GM12878 (cell line): ENCODE results near the gene LMBRD1. TPM values are rescaled to one million over a fixed set of nuclear protein-coding genes. Genes with fewer than 3 reads are reported as not detected.

ENCODE experiments used
- ATAC-seq: fragments of 200-7000 bp; cut with Tn5 transposase; 3 replicates; pipeline ENCODE4 v1.9.1; 2020; ENCODE audit warnings: mild to moderate bottlenecking, moderate library complexity
- BruUV-seq: library from RNA; stranded (reverse); fragments of 400-500 nt; replicated peaks from 2 replicates; lab custom pipeline; 2021; lab: Mats Ljungman, UMichigan
- CTCF ChIA-PET: fragments of 300-600 bp; sonication (Branson Sonifier 250); formaldehyde crosslinking; extraction: SDS; loops from one replicate; lab custom pipeline; 2021; ENCODE audit warnings: inconsistent platforms; lab: Yijun Ruan, JAX
- POLR2A ChIA-PET: fragments of 350-600 bp; formaldehyde crosslinking; extraction: SDS; loops from one replicate; lab custom pipeline; 2021; ENCODE audit warnings: inconsistent platforms; lab: Charles Lee
- RAD21 ChIA-PET: fragments of 300-600 bp; sonication (Branson Sonifier 250); formaldehyde crosslinking; loops from one replicate; lab custom pipeline; 2023; ENCODE audit warnings: antibody characterized with exemption; ENCODE audit not compliant: unreplicated experiment; lab: Charles Lee
- SMC1A ChIA-PET: fragments of 300-600 bp; sonication (Branson Sonifier 250); formaldehyde crosslinking; loops from one replicate; lab custom pipeline; 2023; ENCODE audit not compliant: unreplicated experiment, uncharacterized antibody; lab: Charles Lee
- DNase-seq: peaks from one replicate; pipeline ENCODE4 v3.0.0-alpha.2; 2011; ENCODE audit warnings: low read depth, low spot score
- FAIRE-seq: peaks from 3 replicates; lab custom pipeline; 2011; peaks lifted over from hg19 to GRCh38; lab: Jason Lieb, UNC
- H2AFZ ChIP-seq: 2 replicates; pipeline ENCODE4 v1.6.0; 2011; ENCODE audit warnings: low read depth, low read length, control low read depth; ENCODE audit not compliant: control insufficient read depth
- H3K27ac ChIP-seq: 2 replicates; pipeline ENCODE4 v1.5.1; 2011; ENCODE audit warnings: control low read depth; ENCODE audit not compliant: control insufficient read depth, insufficient read depth
- H3K27me3 ChIP-seq, 2 experiments: replicated peaks in 1 of 2; 2 replicates each; pipeline versions ENCODE4 v1.6.0 to v1.6.1; 2011; ENCODE audit warnings: low read length in 1 of 2; ENCODE audit not compliant: control insufficient read depth in 2 of 2, insufficient read depth in 2 of 2
- H3K36me3 ChIP-seq, 2 experiments: 2 replicates each; pipeline ENCODE4 v1.5.1; 2011; ENCODE audit warnings: low read length in 1 of 2; ENCODE audit not compliant: control insufficient read depth in 2 of 2, insufficient read depth in 2 of 2
- H3K4me1 ChIP-seq: 2 replicates; pipeline ENCODE4 v1.6.1; 2011; ENCODE audit warnings: mild to moderate bottlenecking, low read length, moderate library complexity, mixed read lengths; ENCODE audit not compliant: control insufficient read depth, insufficient read depth
- H3K4me2 ChIP-seq: 2 replicates; pipeline ENCODE4 v1.6.0; 2011; ENCODE audit warnings: control low read depth; ENCODE audit not compliant: control insufficient read depth, insufficient read depth
- H3K4me3 ChIP-seq: fragments of 200-600 bp; sonication (generic); 2 replicates; pipeline ENCODE4 v1.5.1; 2016
- H3K79me2 ChIP-seq: 2 replicates; pipeline ENCODE4 v1.6.0; 2011; ENCODE audit warnings: low read length; ENCODE audit not compliant: control insufficient read depth, insufficient read depth
- H3K9ac ChIP-seq: 2 replicates; pipeline ENCODE4 v1.8.0; 2011; ENCODE audit warnings: low read length, control low read depth, mixed read lengths; ENCODE audit not compliant: control insufficient read depth, insufficient read depth
- H3K9me3 ChIP-seq: replicated peaks from 3 replicates; pipeline ENCODE4 v1.5.1; 2011; ENCODE audit warnings: mild to moderate bottlenecking, low read length; ENCODE audit not compliant: control insufficient read depth, insufficient read depth
- H4K20me1 ChIP-seq: 2 replicates; pipeline ENCODE4 v1.6.0; 2011; ENCODE audit not compliant: control insufficient read depth, insufficient read depth
- CHD4 ChIP-seq: fragments of 200-600 bp; sonication (generic); IDR thresholded peaks from 2 replicates; pipeline ENCODE4 v1.6.1; 2016; ENCODE audit warnings: mild to moderate bottlenecking
- DPF2 ChIP-seq: fragments of 450-650 bp; IDR thresholded peaks from 2 replicates; pipeline ENCODE4 v1.6.1; 2017; ENCODE audit warnings: mild to moderate bottlenecking
- JUNB ChIP-seq: IDR thresholded peaks from 2 replicates; pipeline ENCODE4 v1.6.1; 2016; ENCODE audit warnings: antibody characterized with exemption, mild to moderate bottlenecking
- MEF2A ChIP-seq: IDR thresholded peaks from 2 replicates; pipeline ENCODE4 v1.6.1; 2011; ENCODE audit warnings: low read depth, mild to moderate bottlenecking, low read length, moderate library complexity; ENCODE audit not compliant: insufficient read depth
- MYB ChIP-seq: fragments of 150-350 bp; IDR thresholded peaks from 2 replicates; pipeline ENCODE4 v1.6.1; 2014; ENCODE audit warnings: mild to moderate bottlenecking, low read depth, low read length, borderline replicate concordance
- PML ChIP-seq: IDR thresholded peaks from 2 replicates; pipeline ENCODE4 v1.6.1; 2012; ENCODE audit warnings: low read length, inconsistent platforms
- RB1 ChIP-seq: fragments of 450-650 bp; formaldehyde crosslinking; IDR thresholded peaks from 2 replicates; pipeline ENCODE4 v1.6.1; 2017; ENCODE audit warnings: mild to moderate bottlenecking, borderline replicate concordance
- RFX5 ChIP-seq: IDR thresholded peaks from 2 replicates; pipeline ENCODE4 v1.6.1; 2011; ENCODE audit warnings: low read depth, low read length, improper control_type of control experiment
- YBX1 ChIP-seq: fragments of 450-650 bp; IDR thresholded peaks from 2 replicates; pipeline ENCODE4 v1.6.1; 2016; ENCODE audit warnings: antibody characterized with exemption
- ZBED1 ChIP-seq: IDR thresholded peaks from 2 replicates; pipeline ENCODE4 v1.6.1; 2016; ENCODE audit warnings: borderline replicate concordance
- ZNF274 ChIP-seq: IDR thresholded peaks from one replicate; pipeline ENCODE4 v1.8.0; 2011; ENCODE audit not compliant: insufficient read length, insufficient read depth
- WGBS: methylation state at CpG from one replicate; pipeline ENCODE4 v1.1.6; 2016; ENCODE audit warnings: low lambda C conversion rate; ENCODE audit not compliant: insufficient replicate concordance, insufficient coverage; ENCODE audit errors: missing lambda C conversion rate; 5-methylcytosine and 5-hydroxymethylcytosine counted together
- in situ Hi-C: fragments of 300-500 bp; cut with MboI; formaldehyde crosslinking; loops from 9 replicates; pipeline ENCODE4 v1.14.3; 2018; ENCODE audit warnings: mixed read lengths
- intact Hi-C: fragments of 100-400 bp; cut with micrococcal nuclease; formaldehyde crosslinking; loops from one replicate; pipeline ENCODE4 v1.14.2; 2022; ENCODE audit not compliant: unreplicated experiment
- polyA plus RNA-seq, 11 experiments: library from polyadenylated mRNA; depleted of rRNA in 4 of 11; unstranded in 6 of 11; stranded (reverse) in 5 of 11; fragments of >200 nt; fragmentation: Nextera tagmentation in 4 of 11; fragmentation: Illumina TruSeq in 1 of 11; extraction: Ambion mirVana in 4 of 11; extraction: Trizol in 1 of 11; gene quantifications; 1 replicate in 1 of 11; 2 replicates in 10 of 11; pipeline versions ENCODE4 v1.2.1 to v1.2.3, GENCODE V29; 2011 to 2016; ENCODE audit warnings: inconsistent platforms in 2 of 11, missing spikeins in 2 of 11, low read depth in 1 of 11
- total RNA-seq, 4 experiments: library from RNA; depleted of rRNA in 3 of 4; stranded (reverse); fragments of >200 nt in 3 of 4; fragmentation: Illumina TruSeq in 1 of 4; extraction: Trizol in 1 of 4; gene quantifications; 2 replicates each; pipeline versions ENCODE4 v1.2.1 to v1.2.3, GENCODE V29; 2013 to 2021
- TF ChIP-seq, protein P1 (sequence below): fragments of 450-650 bp; formaldehyde crosslinking; IDR thresholded peaks from 2 replicates; pipeline ENCODE4 v1.4.0; 2020; ENCODE audit warnings: mild to moderate bottlenecking, moderate library complexity
- TF ChIP-seq, protein P2 (sequence below): fragments of 450-650 bp; conservative IDR thresholded peaks from 2 replicates; pipeline ENCODE4 v1.6.1; 2017; ENCODE audit warnings: mild to moderate bottlenecking, moderate library complexity
- TF ChIP-seq, protein P3 (sequence below): IDR thresholded peaks from 2 replicates; pipeline ENCODE4 v1.6.1; 2011; ENCODE audit warnings: low read depth, low read length, improper control_type of control experiment, borderline replicate concordance

Gene LMBRD1
- total and polyA plus RNA-seq, 10 of the 15 experiments (the other 5 are each of a cell fraction or from before 2014, with no cell fraction given) = 20.0 to 82.1 (median 27.2) TPM

DNA sequence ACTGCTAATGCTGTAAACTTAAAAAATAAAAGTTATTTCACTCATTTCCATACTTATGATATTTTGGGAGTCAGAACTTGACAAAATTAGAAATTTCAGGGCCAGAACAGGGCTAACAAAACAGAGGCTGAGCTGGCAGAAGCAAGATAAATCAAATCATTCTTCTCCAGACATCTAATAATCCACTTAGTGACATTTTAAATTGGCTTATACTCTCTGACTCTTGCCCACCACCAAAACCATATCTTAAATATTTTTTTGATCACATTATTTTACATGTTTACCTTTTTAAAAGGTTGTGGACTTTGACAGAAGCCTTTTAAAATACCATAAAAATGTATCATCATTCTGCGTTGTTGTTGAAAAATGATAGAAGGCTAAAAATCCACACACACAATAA lies 116.5 kb downstream of the LMBRD1 start (continued):
- TF ChIP-seq, protein P1, sequence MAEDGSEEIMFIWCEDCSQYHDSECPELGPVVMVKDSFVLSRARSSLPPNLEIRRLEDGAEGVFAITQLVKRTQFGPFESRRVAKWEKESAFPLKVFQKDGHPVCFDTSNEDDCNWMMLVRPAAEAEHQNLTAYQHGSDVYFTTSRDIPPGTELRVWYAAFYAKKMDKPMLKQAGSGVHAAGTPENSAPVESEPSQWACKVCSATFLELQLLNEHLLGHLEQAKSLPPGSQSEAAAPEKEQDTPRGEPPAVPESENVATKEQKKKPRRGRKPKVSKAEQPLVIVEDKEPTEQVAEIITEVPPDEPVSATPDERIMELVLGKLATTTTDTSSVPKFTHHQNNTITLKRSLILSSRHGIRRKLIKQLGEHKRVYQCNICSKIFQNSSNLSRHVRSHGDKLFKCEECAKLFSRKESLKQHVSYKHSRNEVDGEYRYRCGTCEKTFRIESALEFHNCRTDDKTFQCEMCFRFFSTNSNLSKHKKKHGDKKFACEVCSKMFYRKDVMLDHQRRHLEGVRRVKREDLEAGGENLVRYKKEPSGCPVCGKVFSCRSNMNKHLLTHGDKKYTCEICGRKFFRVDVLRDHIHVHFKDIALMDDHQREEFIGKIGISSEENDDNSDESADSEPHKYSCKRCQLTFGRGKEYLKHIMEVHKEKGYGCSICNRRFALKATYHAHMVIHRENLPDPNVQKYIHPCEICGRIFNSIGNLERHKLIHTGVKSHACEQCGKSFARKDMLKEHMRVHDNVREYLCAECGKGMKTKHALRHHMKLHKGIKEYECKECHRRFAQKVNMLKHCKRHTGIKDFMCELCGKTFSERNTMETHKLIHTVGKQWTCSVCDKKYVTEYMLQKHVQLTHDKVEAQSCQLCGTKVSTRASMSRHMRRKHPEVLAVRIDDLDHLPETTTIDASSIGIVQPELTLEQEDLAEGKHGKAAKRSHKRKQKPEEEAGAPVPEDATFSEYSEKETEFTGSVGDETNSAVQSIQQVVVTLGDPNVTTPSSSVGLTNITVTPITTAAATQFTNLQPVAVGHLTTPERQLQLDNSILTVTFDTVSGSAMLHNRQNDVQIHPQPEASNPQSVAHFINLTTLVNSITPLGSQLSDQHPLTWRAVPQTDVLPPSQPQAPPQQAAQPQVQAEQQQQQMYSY = no peak
- TF ChIP-seq ZNF274 (no peak), PML (no peak), MYB (no peak), RB1 (no peak), YBX1 (no peak), ZBED1 (no peak)

DNA sequence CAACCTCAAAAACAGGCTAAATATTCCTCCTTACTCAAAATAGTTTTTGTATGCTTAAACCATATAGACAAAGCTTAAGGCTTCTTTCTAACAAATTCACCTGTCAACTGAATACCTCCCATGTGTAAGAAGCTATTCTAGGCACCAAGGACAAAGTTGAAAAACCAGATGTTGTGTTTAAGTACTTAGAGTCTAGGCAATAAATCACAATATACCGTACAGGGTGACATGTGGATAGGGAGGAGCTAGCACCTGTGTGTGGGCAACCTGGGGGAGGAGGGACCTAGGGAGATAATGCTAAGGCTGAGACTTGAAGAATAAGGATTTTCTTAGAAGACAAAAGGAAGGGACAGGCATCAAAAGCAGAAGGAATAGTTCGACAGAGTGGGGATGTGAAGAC lies 123.5 kb downstream of the LMBRD1 start:
- ATAC-seq (no peak), FAIRE-seq (no peak), DNase-seq (no peak)
- Histone ChIP-seq H3K36me3 (peaks cover 0 to 21% of the 10 kb centered on the region in 2 experiments; a peak in 2 of 4 replicates), H3K79me2 (no peaks in the 10 kb centered on the region), H4K20me1 (no peaks in the 10 kb centered on the region), H3K9ac (no peak overlapping the region), H3K9me3 (no peaks in the 10 kb centered on the region), H3K4me1 (no peaks in the 10 kb centered on the region), H3K4me2 (no peak overlapping the region), H3K27me3 (no peaks in the 10 kb centered on the region), H2AFZ (no peak overlapping the region), H3K4me3 (no peak overlapping the region), H3K27ac (no peak overlapping the region)
- ChIA-PET RAD21 (no interaction called here), CTCF (interaction anchor here (0.6 kb wide), 1 partner anchor 87 kb away, joined by 3 read pairs; no protein-coding TSS in a partner anchor), POLR2A (no interaction called here), SMC1A (interaction anchor here (1.0 to 1.1 kb wide), 2 partner anchors 13 kb away, joined by 3 read pairs; no protein-coding TSS in a partner anchor)
- in situ Hi-C loops = no loop called here
- intact Hi-C loops = no loop called here
- no TSS peak for BruUV-seq
- 100% methylated on average over 2 of the region's 2 CpGs for WGBS
- TF ChIP-seq DPF2 = no peak
- no peak for TF ChIP-seq MEF2A
- no peak for TF ChIP-seq CHD4
- TF ChIP-seq, protein P2, sequence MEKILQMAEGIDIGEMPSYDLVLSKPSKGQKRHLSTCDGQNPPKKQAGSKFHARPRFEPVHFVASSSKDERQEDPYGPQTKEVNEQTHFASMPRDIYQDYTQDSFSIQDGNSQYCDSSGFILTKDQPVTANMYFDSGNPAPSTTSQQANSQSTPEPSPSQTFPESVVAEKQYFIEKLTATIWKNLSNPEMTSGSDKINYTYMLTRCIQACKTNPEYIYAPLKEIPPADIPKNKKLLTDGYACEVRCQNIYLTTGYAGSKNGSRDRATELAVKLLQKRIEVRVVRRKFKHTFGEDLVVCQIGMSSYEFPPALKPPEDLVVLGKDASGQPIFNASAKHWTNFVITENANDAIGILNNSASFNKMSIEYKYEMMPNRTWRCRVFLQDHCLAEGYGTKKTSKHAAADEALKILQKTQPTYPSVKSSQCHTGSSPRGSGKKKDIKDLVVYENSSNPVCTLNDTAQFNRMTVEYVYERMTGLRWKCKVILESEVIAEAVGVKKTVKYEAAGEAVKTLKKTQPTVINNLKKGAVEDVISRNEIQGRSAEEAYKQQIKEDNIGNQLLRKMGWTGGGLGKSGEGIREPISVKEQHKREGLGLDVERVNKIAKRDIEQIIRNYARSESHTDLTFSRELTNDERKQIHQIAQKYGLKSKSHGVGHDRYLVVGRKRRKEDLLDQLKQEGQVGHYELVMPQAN = no peak
- TF ChIP-seq RFX5 = no peak
- TF ChIP-seq, protein P1 = no peak
- TF ChIP-seq JUNB = no peak
- TF ChIP-seq, protein P3, sequence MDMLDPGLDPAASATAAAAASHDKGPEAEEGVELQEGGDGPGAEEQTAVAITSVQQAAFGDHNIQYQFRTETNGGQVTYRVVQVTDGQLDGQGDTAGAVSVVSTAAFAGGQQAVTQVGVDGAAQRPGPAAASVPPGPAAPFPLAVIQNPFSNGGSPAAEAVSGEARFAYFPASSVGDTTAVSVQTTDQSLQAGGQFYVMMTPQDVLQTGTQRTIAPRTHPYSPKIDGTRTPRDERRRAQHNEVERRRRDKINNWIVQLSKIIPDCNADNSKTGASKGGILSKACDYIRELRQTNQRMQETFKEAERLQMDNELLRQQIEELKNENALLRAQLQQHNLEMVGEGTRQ = no peak
